ENCODE data around the gene MAX. TPM values are rescaled to one million over a fixed set of nuclear protein-coding genes. Genes with fewer than 3 reads are reported as not detected.

The MAX gene
- total and polyA plus RNA-seq, 2 of the 13 experiments (the other 11 are each of a cell fraction or from before 2014, with no cell fraction given), result 28.5 to 29.3 TPM

DNA sequence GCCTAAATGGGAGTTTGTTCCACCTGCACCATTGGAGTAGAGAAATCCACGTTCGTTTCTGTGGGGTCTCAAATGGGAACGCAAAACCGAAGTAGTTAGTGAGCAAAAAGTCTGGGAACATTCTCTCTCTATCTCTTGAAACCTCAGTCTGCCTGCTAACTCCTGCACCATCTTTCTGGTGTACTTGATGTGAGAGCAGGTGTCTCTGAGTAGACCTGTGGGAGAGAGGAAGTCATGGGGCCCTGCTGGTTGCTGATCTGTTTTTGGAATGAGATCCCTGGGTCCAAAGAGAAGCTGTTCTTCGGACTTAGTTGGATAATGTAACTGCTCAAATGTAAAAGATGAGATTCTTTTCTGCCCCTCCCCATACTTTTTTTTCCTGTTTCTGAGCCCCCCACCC lies 57.3 kb downstream of the MAX start:
- CTCF ChIA-PET (ENCODE audit: low intra/inter-chr PET ratio, low total read pairs), result no interaction called here
- POLR2A ChIA-PET, result no interaction called here
- no peak for FAIRE-seq
- no peak for TF ChIP-seq KLF16 (CRISPR knock-in tag; IDR thresholded peaks at IDR 0.05)
- no peak for TF ChIP-seq ZFP37 (CRISPR knock-in tag; IDR thresholded peaks at IDR 0.05; ENCODE audit: borderline replicate concordance)
- TF ChIP-seq, protein P1, sequence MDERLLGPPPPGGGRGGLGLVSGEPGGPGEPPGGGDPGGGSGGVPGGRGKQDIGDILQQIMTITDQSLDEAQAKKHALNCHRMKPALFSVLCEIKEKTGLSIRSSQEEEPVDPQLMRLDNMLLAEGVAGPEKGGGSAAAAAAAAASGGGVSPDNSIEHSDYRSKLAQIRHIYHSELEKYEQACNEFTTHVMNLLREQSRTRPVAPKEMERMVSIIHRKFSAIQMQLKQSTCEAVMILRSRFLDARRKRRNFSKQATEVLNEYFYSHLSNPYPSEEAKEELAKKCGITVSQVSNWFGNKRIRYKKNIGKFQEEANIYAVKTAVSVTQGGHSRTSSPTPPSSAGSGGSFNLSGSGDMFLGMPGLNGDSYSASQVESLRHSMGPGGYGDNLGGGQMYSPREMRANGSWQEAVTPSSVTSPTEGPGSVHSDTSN (CRISPR knock-in tag; IDR thresholded peaks at IDR 0.05), result no peak
- no peak for TF ChIP-seq SOX6 (IDR thresholded peaks at IDR 0.05)
- TF ChIP-seq SOX6 (CRISPR knock-in tag; IDR thresholded peaks at IDR 0.05), result no peak
- no peak for TF ChIP-seq NFE2L2 (IDR thresholded peaks at IDR 0.05; ENCODE audit: low read length)
- TF ChIP-seq KLF12 (CRISPR knock-in tag; IDR thresholded peaks at IDR 0.05; ENCODE audit: borderline replicate concordance), result no peak
- no peak for TF ChIP-seq YY1 (IDR thresholded peaks at IDR 0.05; ENCODE audit: insufficient read depth, insufficient replicate concordance, low read depth, low read length)
- TF ChIP-seq ZNF44 (CRISPR knock-in tag; IDR thresholded peaks at IDR 0.05), result no peak
- no peak for TF ChIP-seq ZNF296 (CRISPR knock-in tag; conservative IDR thresholded peaks at IDR 0.05)
- no peak for TF ChIP-seq PPARG (CRISPR knock-in tag; conservative IDR thresholded peaks at IDR 0.05)
- TF ChIP-seq, protein P2, sequence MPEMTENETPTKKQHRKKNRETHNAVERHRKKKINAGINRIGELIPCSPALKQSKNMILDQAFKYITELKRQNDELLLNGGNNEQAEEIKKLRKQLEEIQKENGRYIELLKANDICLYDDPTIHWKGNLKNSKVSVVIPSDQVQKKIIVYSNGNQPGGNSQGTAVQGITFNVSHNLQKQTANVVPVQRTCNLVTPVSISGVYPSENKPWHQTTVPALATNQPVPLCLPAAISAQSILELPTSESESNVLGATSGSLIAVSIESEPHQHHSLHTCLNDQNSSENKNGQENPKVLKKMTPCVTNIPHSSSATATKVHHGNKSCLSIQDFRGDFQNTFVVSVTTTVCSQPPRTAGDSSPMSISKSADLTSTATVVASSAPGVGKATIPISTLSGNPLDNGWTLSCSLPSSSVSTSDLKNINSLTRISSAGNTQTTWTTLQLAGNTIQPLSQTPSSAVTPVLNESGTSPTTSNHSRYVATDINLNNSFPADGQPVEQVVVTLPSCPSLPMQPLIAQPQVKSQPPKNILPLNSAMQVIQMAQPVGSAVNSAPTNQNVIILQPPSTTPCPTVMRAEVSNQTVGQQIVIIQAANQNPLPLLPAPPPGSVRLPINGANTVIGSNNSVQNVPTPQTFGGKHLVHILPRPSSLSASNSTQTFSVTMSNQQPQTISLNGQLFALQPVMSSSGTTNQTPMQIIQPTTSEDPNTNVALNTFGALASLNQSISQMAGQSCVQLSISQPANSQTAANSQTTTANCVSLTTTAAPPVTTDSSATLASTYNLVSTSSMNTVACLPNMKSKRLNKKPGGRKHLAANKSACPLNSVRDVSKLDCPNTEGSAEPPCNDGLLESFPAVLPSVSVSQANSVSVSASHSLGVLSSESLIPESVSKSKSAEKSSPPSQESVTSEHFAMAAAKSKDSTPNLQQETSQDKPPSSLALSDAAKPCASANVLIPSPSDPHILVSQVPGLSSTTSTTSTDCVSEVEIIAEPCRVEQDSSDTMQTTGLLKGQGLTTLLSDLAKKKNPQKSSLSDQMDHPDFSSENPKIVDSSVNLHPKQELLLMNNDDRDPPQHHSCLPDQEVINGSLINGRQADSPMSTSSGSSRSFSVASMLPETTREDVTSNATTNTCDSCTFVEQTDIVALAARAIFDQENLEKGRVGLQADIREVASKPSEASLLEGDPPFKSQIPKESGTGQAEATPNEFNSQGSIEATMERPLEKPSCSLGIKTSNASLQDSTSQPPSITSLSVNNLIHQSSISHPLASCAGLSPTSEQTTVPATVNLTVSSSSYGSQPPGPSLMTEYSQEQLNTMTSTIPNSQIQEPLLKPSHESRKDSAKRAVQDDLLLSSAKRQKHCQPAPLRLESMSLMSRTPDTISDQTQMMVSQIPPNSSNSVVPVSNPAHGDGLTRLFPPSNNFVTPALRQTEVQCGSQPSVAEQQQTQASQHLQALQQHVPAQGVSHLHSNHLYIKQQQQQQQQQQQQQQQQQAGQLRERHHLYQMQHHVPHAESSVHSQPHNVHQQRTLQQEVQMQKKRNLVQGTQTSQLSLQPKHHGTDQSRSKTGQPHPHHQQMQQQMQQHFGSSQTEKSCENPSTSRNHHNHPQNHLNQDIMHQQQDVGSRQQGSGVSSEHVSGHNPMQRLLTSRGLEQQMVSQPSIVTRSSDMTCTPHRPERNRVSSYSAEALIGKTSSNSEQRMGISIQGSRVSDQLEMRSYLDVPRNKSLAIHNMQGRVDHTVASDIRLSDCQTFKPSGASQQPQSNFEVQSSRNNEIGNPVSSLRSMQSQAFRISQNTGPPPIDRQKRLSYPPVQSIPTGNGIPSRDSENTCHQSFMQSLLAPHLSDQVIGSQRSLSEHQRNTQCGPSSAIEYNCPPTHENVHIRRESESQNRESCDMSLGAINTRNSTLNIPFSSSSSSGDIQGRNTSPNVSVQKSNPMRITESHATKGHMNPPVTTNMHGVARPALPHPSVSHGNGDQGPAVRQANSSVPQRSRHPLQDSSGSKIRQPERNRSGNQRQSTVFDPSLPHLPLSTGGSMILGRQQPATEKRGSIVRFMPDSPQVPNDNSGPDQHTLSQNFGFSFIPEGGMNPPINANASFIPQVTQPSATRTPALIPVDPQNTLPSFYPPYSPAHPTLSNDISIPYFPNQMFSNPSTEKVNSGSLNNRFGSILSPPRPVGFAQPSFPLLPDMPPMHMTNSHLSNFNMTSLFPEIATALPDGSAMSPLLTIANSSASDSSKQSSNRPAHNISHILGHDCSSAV (CRISPR knock-in tag; IDR thresholded peaks at IDR 0.05; ENCODE audit: borderline replicate concordance), result no peak
- TF ChIP-seq THAP11 (CRISPR knock-in tag; IDR thresholded peaks at IDR 0.05), result no peak
- TF ChIP-seq SSRP1 (CRISPR knock-in tag; IDR thresholded peaks at IDR 0.05), result no peak
- no peak for TF ChIP-seq NCOA1 (CRISPR knock-in tag; IDR thresholded peaks at IDR 0.05)
- no peak for TF ChIP-seq ELF4 (CRISPR knock-in tag; IDR thresholded peaks at IDR 0.05; ENCODE audit: borderline replicate concordance)
- no peak for TF ChIP-seq TEAD2 (CRISPR knock-in tag; IDR thresholded peaks at IDR 0.05)

More for the DNA sequence above, 57.3 kb downstream of the MAX start:
- no peaks in the 10 kb centered on the region for H4K20me1 ChIP-seq (ENCODE audit: insufficient read depth, low read length)
- intact Hi-C loops (cut with micrococcal nuclease; ENCODE audit: unreplicated experiment), result no loop called here
- H3K36me3 ChIP-seq (replicated peaks in 1 of 2; ENCODE audit: control insufficient read depth in 1 of 2, insufficient read depth in 2 of 2, low read length in 2 of 2), result peaks cover 11 to 61% of the 10 kb centered on the region in 2 experiments; a peak in 4 of 5 replicates
- no peaks in the 10 kb centered on the region for H3K4me1 ChIP-seq (ENCODE audit: insufficient read depth, low read length)
- no peaks in the 10 kb centered on the region for H3K27me3 ChIP-seq (ENCODE audit: control insufficient read depth in 1 of 2, insufficient read depth in 2 of 2, low read length in 2 of 2)
- no peak overlapping the region for H3K27ac ChIP-seq (ENCODE audit: extremely low read length, insufficient read depth, low read length)
- H3K79me2 ChIP-seq (ENCODE audit: insufficient read depth, low read length), result no peaks in the 10 kb centered on the region
- in situ Hi-C loops (cut with HindIII; ENCODE audit: extremely low pct_ligation_motif_present, low pct_unique_long_range_greater_than_20kb), result no loop called here
- no peaks in the 10 kb centered on the region for H3K9me3 ChIP-seq (ENCODE audit: low read length)
- H3K4me3 ChIP-seq (replicated peaks in 1 of 3; ENCODE audit: insufficient read depth in 1 of 3, low read depth in 2 of 3, low read length in 3 of 3), result no peak overlapping the region
- ATAC-seq (no peak), DNase-seq (ENCODE audit: low spot score) (no peak)
- H2AFZ ChIP-seq (ENCODE audit: low read length), result no peak overlapping the region
- no peak overlapping the region for H3K4me2 ChIP-seq (ENCODE audit: low read depth, low read length)
- WGBS (ENCODE audit: low lambda C conversion rate), result 91% methylated on average over 5 of the region's 5 CpGs
- BruUV-seq (replicated peaks), result no TSS peak
- H3K9ac ChIP-seq (ENCODE audit: insufficient read depth, low read depth, low read length), result no peak overlapping the region

All from HepG2 (cell line).